ENCODE measurements around the gene FAM174C.
"Not testable (repeated sequence)": the region's sequence is repeated elsewhere in the genome, so short reads cannot be mapped to it uniquely, and the experiment has no call there.

The FAM174C gene

DNA sequence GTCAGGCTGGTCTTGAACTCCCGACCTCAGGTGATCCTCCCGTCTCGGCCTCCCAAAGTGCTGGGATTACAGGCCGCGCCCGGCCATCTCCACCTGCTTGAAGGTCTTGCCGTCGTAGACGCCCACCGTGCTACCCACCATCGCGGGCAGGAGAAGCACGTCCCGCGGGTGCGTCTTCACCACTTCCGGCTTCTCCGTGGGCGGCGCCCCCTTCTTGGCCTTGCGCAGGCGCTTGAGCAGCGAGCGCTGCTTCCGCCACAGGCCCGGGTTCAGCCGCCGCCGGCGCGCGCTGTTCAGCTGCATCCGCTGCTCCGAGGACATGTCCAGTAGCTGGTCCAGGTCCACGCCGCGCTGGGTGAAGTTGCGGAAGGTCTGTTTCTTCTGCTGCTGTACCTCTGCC, 32.0 kb downstream of the FAM174C start:
- no peak for DNase-seq

DNA sequence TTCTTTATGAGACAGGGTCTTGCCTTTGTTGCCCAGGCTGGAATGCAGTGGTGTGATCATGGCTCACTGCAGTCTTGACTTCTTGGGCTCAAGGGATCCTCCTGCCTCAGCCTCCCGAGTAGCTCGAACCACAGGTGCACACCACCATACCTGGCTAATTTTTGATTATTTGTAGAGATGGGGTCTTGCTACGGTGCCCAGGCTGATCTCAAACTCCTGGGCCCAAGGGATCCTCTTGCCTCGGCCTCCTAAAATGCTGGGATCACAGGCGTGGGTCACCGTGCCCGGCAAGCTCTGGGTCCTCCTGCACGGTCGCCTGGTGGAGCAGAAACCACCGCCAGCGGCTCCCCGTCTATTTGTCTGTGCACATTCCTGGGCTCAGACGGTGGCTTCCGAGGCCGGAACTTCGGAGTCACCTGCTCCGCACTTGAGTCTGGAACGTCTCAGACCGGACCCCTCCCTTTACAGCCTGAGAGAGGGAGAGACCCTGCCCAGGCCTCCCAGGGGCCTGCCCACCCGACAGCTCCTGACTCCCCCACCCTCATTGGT, 32.5 kb downstream of the FAM174C start:
- no peak for DNase-seq

DNA sequence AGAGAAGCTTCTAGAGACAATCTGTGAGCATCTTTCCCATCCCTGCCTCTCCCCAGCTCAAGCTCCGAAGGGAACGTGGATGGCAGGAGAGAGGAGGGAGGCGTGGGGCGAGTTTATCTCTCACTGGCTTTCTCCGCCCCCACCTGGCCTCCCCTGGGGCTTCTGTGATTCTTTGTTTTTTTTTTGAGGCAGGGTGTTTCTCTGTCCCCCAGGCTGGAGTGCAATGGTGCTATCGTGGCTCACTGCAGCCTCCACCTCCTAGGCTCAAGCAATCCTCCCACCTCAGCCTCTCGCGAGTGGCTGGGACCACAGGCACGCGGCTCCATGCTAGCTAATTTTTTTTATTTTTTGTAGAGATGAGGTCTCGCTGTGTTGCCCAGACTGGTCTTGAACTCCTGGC, 33.4 kb downstream of the FAM174C start:
- DNase-seq, result no peak

DNA sequence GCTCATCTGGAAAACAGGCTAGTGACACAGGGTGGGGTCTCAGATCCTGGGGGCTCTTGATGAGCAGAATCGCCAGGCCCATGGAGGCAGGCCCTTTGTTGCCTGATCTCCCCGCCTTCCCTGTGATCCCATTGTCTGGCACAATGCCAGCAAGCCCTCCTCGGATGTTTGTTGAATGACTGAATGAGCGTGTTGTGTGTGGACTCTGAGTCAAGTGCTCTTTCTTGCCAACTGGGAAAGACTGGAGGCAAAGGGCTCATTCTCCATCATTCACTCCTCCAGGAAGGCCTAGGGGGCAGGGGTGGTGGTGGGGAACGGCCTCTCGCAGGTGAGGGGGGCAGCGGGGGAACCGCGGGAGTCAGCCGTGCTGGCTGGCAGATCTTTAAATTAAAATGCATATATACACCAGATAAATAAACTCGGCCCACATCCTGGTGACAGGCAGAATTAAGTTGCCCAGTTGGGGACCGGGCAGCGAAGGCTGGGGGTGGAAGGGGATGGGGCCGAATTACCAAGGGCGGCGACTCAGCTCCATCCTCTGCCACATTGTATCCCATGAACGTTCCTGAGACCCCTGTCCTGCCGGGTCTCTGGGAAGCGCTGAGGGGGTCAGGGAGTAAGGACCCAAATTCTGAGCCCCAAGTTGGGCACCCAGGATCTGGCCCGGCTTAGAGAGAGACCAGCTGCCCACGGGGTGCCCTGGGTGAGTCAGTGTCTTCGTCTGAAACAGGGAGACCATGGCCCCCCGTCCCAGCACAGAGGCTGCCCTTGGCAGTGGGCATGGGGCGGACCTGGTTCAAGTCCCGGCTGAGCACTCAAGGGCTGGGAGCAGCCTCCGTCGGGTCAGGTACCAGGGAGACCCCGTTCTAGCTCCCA, 34.9 kb downstream of the FAM174C start:
- no peak for DNase-seq

DNA sequence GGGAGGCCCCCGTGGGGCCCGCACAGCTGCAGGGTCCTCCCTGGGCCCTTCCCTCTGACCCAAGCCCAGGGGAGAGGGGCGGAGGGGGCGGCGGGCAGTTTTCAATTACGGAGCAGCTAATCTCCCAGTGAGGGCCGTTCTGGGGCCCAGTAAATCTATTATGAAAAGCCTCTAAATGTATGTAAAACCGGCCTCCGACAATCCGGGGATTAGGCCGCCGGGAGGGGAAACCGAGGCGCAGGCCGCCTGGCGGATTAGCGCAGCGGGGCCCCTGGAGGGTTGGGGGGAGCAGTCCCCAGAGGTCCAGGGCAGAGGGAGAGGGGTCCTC, 35.5 kb downstream of the FAM174C start:
- DNase-seq, result no peak

DNA sequence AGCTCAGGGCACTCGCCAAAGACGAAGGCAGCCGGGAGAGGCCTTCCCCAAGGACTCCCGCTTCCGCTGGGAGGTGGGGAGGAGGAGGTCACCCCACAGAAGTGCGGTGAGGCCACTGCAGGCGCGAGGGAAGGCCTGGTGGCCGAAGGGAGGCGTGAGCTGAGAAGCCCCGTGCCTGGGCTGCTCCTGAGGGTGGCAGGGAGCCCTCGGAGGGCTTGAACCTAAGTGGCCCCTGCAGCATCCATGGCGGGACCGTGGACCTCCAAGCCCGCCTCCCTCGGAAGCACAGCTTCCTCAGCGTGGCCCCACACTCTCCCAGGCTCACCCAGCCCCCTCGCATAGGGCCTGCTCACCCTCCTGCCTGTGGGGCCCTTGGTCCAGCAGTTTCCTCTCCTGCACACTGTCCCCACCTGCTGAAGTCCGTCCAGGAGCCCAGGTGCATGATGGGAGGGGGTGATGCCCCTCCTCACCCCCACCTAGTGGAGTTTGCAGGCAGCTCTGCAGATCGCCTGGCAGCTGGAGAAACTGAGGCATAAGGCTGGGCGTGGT, 36.3 kb downstream of the FAM174C start:
- no peak for DNase-seq

DNA sequence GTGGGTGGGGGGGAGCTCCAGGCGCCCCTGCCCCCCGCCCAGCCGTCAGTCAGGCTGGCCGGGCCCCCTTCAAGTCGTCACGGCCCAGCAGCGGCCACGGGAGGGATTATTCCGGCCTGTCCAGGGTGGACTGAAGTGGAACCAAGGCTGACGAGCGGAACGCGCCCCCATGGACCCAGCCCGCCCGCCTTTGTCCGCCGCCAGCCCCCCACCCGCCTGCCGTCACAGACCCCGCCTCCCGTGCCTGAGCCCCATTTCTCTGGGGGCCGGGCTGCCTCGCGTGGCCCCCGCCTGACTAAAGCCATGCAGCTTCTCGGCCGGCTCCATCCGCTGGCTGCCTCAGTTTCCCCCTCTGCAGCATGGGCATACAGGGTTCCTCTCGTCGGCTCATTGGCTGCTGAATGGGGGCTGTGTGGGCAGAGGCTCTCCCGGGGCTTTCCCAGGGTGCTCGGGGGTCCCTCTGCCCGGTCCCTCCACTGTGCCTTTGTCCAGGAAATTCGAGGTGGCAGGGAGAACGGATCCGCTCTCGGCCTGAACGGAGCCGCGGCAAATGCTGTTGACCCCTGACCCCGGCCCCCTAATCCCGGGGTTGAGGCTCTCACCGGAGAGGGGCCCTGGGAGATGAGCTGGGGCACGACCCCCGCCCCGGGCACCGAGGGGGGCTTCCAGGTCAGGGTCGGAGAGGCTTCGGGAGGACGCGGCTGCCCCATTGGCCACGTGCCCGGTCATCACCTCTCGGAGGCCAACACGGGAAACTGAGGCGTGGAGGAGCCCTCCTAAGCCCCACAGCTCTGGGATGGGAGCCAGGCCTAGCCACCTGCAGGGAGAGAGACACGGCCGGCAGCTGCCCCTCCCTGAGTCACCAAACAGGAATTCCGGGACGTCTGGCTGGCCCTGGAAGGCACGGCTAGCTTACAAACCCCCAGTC, 37.7 kb downstream of the FAM174C start:
- no peak for DNase-seq

DNA sequence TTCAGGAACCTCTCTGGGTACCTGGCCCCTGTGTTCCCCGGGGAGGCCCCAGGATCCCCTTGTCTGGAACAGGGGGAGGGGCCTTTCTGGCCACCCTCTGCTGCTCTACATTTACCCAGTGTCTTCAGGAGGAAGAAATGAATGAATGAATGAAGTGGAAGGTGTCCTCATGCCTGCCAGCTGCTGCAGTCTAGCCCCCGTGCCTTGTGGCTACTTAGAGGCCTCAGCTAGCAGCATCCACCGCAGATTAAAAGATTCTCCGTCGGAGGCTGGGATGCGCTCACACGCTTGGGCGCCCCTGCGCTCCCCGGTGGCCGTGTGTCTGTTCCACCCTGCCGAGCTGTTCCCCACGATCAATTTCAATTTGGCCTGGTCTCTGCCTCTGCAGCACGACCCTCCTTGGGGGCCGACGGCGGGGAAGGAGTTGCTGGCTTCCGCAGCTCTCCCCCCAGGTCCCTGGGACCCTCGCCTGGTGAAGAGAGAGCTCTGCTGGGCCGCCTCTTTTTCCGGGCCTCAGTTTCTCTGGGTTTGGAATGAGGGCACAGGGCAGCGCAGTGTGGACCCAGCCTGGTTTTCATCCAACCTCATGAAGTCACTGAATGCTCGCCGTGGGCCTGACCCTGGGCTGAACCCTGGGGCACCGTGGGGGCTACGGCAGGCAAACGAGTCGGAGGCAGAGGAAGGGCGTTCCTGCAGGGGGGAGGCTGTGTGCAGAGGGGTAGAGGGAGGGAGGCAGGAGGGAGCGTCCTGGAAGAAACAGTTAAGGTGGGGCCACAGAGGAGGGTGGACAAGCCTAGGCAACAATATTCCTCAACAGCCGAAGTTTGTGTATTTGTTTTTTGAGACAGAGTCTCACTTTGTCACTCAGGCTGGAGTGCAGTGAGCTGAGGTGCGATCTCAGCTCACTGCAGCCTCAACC, 38.6 kb downstream of the FAM174C start:
- DNase-seq, result no peak

DNA sequence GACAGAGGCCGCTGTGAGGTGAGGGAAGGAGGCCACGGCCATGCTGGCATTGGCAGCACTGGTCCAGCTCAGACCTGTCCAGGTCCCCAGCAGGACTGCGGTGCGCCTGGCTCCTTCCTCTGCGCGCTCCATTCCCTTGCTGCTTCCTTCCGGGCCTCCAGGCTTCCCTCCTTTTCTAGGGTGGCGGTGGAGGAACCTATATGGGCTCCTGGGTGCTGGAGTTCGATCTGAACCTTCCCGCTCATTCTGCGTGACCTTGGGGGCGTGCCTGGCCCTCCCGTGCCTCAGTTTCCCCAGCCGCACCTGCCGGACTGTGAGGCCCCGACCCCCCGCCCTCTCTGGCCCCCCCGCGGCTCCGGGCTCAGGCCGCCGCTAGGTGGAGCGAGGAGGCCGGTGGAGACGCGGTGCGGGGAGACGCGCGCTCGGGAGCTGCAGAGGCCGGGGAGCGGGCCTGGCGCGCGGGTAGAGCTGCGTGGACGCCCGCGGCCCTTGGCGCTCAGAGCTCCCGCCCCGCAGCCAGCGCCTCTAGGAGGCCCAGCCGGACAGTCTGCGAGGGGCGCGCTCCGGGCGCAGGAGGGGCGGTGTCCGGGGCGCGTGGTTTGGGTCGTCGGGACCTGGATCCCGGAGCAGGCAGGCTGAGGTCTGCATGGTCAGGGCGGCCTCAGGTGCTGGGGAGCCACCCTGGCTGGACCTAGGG, 40.3 kb downstream of the FAM174C start:
- no peak for DNase-seq

DNA sequence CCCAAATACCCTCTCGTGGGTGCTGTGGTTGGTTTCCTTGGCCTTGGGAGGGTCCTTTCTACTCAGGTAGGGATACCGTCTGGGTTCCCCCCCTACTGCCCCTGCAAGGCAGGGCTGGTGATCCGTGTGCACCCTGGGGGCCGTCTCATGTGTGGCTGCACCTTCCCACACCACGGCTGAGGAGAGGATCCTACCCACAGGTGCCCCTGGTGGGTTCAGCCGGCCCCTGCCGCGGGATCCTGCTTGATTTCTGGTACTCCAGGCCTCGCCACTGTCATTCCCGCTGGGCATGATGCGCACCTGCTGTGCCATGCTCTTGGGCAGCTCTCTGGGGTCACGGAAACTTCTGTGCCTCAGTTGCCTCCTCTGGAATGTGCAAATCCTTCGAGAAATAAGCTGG, 41.1 kb downstream of the FAM174C start:
- no peak for DNase-seq

DNA sequence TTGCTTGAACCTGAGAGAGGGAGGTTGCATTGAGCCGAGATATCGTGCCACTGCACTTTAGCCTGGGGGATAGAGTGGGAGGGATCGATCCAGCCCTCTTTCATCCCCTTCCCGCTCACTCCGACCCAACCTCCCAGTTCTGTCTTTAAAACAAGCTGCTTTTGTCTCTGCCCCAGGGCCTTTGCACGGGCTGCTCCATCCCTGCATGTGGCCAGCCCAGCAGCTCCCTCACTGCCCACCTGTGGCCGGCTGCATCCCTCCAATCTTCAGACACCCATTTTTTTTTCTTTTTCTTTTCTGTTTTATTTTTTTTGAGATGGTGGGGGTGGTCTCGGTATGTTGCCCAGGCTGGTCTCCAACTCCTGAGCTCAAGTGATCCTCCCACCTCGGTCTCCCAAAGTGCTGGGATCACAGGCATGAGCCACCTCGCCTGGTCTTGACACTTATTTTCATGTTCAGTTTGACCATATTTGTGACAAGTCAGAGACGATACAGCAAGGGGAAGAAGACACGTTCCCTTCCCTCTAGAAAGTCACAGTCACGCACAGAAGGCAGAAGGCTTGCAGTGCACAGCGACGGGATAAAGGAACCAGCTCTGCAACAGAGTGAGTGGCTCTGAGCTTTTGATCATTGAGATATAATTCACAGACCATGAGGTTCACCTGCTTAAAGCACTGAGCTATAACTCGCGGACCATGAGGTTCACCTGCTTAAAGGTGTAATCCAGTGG, 42.1 kb downstream of the FAM174C start:
- no peak for DNase-seq

DNA sequence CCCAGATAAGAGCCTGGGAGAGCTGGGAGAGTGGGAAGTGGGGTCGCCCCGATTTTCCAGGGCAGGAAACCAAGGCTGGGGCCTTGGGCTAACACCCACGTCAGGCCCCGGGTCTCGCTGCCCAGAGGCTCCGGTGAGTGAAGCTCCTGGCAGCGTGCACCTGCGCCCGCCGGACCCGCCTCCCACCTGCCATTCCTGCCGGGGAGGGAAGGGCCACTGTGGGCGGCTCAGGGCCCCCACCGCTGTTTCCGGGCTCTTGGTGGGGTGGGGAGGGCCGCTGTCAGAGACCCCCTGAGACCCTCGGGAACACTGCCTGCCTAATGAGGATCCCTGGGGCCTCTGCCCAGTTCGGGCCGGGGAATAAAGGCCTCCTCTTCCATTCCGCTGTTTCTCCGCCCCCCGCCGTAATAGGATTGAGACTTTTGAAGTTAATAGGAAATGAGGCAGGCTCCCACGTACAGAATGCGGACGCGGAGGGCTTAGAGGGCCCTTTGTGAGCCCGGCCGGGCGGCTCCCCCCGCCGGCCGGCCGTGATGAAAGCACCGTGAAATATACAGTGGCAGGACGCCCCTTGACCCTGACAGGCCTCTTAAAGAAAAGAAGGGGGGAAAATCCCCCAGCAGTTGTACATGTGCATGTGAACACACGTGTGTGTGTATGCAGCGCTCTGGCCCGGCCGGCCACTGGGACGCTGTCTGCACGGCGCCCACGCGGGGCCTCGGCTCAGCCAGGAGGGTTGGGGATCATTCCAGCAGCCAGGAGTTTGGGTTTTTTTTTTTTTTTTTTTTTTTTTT, 43.5 kb downstream of the FAM174C start:
- DNase-seq, result no peak

DNA sequence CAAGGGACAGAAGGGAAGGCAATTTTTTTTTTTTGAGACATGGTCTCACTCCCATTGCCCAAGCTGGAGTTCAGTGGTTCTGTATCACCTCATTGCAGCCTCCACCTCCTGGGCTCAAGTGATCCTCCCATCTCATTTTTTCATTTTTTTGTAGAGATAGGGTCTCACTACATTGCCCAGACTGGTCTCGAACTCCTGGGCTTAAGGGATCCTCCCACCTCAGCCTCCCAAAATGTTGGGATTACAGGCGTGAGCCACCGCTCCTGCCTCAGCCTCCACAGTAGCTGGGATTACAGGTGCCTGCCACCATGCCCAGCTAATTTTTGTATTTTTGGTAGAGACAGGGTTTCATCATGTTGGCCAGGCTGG, 44.9 kb downstream of the FAM174C start:
- DNase-seq, result not testable (repeated sequence)

DNA sequence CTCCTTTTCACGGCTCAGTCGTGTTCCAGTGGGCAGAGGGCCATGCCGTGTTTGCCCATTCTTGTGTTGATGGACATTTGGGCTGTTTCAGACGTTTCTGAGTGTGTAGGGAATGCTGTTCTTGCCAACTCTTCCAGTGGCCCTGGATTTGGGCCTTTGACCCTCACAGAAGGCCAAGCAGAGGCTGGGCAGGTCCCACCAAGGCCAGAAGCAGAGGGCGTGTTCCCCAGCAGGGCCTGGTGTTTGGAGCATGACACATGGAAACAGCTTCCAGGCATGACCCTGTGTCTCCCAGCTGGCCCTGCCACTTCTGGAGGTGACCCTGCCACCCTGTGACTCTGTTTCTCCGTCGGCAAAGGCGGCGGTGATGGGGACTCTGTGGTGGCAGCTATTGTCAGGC, 46.2 kb downstream of the FAM174C start:
- no peak for DNase-seq

DNA sequence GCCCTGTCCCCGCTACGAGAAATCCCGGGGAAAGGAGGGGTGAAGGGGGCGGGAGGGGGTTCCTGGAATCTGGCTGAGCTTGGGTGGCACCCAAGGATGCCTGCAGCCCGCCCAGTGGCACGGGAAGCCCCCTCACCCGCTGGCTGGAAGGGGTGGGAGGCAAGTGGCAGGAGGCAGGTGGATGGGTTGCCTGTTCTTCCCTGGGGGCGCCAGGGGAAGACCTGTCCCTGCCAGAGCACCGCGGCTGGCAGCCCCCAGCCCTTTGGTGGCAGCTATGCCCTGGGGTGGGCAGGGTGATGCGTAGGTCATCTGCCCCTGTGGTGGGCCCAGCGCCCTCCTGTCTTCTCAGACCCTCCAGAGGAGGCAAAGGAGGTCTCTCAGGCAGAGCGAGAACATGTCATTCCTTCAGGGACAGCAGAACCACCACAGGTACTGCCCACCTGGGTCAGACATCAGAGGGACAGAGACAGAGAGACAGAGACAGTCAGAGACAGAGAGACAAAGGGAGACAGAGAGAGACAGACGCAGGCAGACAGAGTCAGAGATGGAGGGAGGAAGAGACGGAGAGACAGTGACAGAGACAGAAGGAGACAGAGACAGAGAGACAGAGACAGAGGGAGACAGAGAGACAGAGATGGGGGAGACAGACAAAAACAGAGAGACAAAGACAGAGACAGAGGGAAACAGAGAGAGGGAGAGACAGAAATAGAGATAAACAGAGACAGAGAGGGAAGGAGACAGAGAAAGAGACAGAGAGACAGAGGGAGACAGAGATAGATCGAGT, 47.1 kb downstream of the FAM174C start:
- DNase-seq, result no peak

DNA sequence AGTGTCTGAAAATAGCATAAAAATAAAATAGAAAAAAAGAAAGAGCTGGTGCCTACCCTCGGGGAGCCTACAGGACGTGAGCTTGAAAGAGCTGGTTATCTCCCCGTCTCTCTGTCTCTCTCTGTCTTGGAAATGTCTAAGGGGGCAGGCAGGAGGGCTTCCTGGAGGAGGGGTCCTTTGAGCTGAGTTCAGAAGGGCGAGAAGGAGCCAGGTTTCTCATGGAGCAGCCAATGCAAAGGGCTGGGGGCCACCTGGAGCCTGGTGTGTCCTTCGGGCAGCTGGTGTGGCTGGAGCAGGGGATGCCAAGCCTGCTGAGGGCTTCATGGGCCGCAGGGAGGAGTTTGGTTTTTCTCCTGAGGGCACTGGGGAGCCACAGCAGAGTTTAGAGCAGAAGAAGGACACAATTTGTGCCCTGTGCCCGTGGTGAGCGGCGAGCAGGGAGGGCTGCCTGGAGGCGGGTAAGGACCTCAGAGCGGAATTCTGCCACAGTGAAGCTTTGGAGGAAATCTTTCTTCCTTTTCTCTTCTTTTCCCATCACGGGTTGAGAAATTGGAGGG, 49.0 kb downstream of the FAM174C start:
- no peak for DNase-seq

DNA sequence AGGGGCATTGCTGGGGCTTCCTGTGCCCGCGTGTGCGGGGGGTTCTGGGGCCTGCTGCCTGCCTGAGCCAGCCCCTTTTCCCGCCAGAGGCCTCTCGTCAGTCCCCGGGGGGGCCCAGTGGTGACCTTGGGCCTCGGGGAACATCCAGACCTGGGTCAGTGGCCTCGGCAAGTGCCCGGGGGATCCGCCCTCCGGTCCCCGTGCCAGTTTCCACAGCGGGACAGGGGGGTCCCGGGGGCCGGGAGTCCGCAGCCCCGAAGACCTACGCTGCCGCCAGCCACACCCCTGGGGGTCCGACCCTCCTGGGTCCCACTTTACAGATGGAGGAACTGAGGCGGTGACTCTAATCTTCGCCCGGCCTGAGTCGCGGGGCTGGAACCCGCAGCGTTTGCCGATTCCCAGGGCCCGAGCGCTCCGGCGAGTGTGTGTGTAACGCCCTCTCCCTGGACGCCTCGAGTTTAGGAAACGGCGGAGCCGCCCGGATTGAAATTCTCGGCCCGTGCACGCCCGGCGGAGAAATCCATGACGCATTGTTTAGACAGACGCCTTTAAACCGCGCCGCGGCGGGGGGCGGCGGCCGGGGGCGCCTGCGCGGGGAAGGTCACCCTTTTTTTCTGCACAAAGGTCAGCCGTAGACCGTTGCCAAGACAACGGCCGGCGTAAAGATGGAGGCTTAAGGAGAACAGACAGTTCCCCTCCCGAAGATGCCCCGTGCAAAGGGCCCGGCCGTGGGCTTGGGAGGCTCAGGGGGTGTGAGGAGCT, 49.7 kb downstream of the FAM174C start:
- no peak for DNase-seq

Data from effector CD8-positive, alpha-beta T cell (primary cell).